ENCODE measurements around the gene GCKR. TPM values are rescaled to one million over a fixed set of nuclear protein-coding genes. Genes with fewer than 3 reads are reported as not detected.

The GCKR gene
- total RNA-seq, 1 experiment from 2014 or later: 17.8 TPM

DNA sequence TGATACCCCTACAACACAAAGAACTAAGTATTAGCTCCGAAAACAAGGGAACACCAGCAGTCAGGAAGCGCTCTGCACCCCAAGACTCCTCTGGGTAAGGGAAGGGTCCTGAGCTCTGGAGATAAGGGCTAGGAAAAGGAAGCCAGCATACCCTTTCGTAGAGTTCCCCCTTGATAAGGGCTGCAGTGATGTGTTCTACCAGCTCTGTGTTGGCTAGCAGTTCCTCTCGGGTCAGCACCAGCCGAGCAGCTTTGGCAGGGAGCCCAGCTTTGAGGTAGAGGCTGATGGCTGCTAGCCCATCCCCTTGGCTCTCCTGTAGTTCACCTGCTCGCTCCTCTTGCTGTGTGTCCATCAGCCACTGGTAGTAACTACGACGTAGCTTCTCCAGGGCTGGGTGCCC, 35.5 kb upstream of the GCKR start:
- DNase-seq: no peak
- TF ChIP-seq, protein P1, sequence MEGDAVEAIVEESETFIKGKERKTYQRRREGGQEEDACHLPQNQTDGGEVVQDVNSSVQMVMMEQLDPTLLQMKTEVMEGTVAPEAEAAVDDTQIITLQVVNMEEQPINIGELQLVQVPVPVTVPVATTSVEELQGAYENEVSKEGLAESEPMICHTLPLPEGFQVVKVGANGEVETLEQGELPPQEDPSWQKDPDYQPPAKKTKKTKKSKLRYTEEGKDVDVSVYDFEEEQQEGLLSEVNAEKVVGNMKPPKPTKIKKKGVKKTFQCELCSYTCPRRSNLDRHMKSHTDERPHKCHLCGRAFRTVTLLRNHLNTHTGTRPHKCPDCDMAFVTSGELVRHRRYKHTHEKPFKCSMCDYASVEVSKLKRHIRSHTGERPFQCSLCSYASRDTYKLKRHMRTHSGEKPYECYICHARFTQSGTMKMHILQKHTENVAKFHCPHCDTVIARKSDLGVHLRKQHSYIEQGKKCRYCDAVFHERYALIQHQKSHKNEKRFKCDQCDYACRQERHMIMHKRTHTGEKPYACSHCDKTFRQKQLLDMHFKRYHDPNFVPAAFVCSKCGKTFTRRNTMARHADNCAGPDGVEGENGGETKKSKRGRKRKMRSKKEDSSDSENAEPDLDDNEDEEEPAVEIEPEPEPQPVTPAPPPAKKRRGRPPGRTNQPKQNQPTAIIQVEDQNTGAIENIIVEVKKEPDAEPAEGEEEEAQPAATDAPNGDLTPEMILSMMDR (IDR thresholded peaks at IDR 0.05; ENCODE audit: unreplicated experiment): no peak
- no TSS peak for BruUV-seq (replicated peaks)
- H3K27me3 Mint-ChIP-seq (ENCODE audit: unreplicated experiment): no peaks in the 10 kb centered on the region
- H3K9me3 Mint-ChIP-seq (ENCODE audit: low read depth, unreplicated experiment): no peaks in the 10 kb centered on the region
- CTCF ChIA-PET: no interaction called here
- H3K36me3 Mint-ChIP-seq (ENCODE audit: insufficient read depth, unreplicated experiment): peaks cover 8% of the 10 kb centered on the region
- H3K4me1 Mint-ChIP-seq (ENCODE audit: low read depth, unreplicated experiment): no peaks in the 10 kb centered on the region
- no peak overlapping the region for H3K4me3 Mint-ChIP-seq (ENCODE audit: low read depth, unreplicated experiment)
- H3K27ac Mint-ChIP-seq (ENCODE audit: unreplicated experiment): no peak overlapping the region
- intact Hi-C loops (cut with micrococcal nuclease; ENCODE audit: unreplicated experiment): no loop called here

DNA sequence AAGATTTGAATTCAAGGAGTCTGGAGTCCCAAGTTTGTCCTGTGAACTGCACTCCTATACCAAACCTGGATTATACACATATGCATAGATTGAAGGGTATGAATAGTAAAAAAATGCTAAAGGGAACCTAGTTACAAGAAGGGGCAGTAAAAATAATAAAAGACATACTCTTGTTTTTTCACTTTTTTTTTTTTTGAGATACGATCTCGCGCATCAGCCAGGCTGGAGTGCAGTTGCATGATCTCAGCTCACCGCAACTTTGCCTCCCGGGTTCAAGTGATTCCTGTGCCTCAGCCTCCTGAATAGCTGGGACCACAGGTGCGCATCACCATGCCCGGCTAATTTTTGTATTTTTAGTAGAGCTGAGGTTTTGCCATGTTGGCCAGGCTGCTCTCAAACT, 32.2 kb upstream of the GCKR start:
- Mint-ChIP-seq H3K9me3 (ENCODE audit: low read depth, unreplicated experiment) (no peaks in the 10 kb centered on the region), H3K4me1 (ENCODE audit: low read depth, unreplicated experiment) (no peaks in the 10 kb centered on the region), H3K4me3 (ENCODE audit: low read depth, unreplicated experiment) (no peak overlapping the region), H3K27me3 (ENCODE audit: unreplicated experiment) (no peaks in the 10 kb centered on the region), H3K27ac (ENCODE audit: unreplicated experiment) (no peak overlapping the region), H3K36me3 (ENCODE audit: insufficient read depth, unreplicated experiment) (peaks cover 4% of the 10 kb centered on the region)
- DNase-seq: no peak
- intact Hi-C loops (cut with micrococcal nuclease; ENCODE audit: unreplicated experiment): no loop called here
- TF ChIP-seq, protein P1 (IDR thresholded peaks at IDR 0.05; ENCODE audit: unreplicated experiment): no peak
- BruUV-seq (replicated peaks): no TSS peak
- CTCF ChIA-PET: no interaction called here

DNA sequence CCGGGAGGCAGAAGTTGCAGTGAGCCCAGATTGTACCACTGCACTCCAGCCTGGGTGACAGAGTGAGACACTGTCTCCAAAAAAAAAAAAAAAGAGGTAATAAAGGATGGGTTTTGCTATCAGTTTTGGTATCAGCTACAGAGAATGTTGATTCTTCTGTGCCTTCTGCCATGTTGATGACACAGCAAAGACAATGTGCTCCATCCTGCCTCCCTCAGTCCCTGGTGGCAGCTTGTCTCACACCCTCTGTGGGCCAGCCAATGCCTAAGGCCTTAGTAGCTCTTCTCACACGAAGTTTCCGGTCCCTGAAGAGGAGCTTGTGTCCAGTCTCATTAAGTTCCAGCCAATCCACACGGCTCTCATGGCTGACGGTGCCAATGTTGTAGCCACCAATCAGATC, 24.7 kb upstream of the GCKR start:
- no TSS peak for BruUV-seq (replicated peaks)
- TF ChIP-seq, protein P1 (IDR thresholded peaks at IDR 0.05; ENCODE audit: unreplicated experiment): no peak
- no peaks in the 10 kb centered on the region for H3K4me1 Mint-ChIP-seq (ENCODE audit: low read depth, unreplicated experiment)
- no peaks in the 10 kb centered on the region for H3K9me3 Mint-ChIP-seq (ENCODE audit: low read depth, unreplicated experiment)
- CTCF ChIA-PET: interaction anchor here (0.5 kb wide), 1 partner anchor 56 kb away, joined by 3 read pairs; no protein-coding TSS in a partner anchor
- no peak overlapping the region for H3K27ac Mint-ChIP-seq (ENCODE audit: unreplicated experiment)
- DNase-seq: no peak
- H3K36me3 Mint-ChIP-seq (ENCODE audit: insufficient read depth, unreplicated experiment): no peaks in the 10 kb centered on the region
- H3K4me3 Mint-ChIP-seq (ENCODE audit: low read depth, unreplicated experiment): no peak overlapping the region
- H3K27me3 Mint-ChIP-seq (ENCODE audit: unreplicated experiment): no peaks in the 10 kb centered on the region
- intact Hi-C loops (cut with micrococcal nuclease; ENCODE audit: unreplicated experiment): no loop called here

DNA sequence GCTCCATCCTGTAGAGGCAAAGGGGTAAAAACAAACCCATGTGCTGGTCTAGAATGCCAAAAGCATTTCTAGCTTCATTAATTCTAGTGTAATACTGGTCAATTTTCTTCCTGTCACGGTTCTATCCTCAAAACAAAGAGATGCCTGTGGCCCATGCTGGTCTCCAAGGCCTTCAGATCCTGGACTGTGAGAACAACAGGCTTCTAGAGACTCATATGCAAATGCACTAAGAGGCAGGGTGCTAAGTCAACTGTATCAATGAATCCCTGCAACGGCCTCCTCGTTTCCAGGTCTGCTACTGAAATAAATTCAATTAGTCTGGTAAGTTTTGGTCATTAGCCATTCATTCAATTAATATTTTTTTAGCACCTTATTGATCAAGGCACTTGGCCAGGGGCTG, 11.1 kb upstream of the GCKR start:
- intact Hi-C loops (cut with micrococcal nuclease; ENCODE audit: unreplicated experiment): no loop called here
- BruUV-seq (replicated peaks): no TSS peak
- TF ChIP-seq, protein P1 (IDR thresholded peaks at IDR 0.05; ENCODE audit: unreplicated experiment): no peak
- H3K4me1 Mint-ChIP-seq (ENCODE audit: low read depth, unreplicated experiment): peaks cover 7% of the 10 kb centered on the region
- H3K27ac Mint-ChIP-seq (ENCODE audit: unreplicated experiment): no peak overlapping the region
- H3K4me3 Mint-ChIP-seq (ENCODE audit: low read depth, unreplicated experiment): no peak overlapping the region
- peaks cover 15% of the 10 kb centered on the region for H3K36me3 Mint-ChIP-seq (ENCODE audit: insufficient read depth, unreplicated experiment)
- no peaks in the 10 kb centered on the region for H3K9me3 Mint-ChIP-seq (ENCODE audit: low read depth, unreplicated experiment)
- CTCF ChIA-PET: no interaction called here
- no peaks in the 10 kb centered on the region for H3K27me3 Mint-ChIP-seq (ENCODE audit: unreplicated experiment)
- DNase-seq: no peak

All from Calu3 (cell line).